ENCODE results near the gene POLD3. TPM values are rescaled to one million over a fixed set of nuclear protein-coding genes. Genes with fewer than 3 reads are reported as not detected.

The POLD3 gene
- total RNA-seq, 4 donors from 2014 or later, result 13.0 to 14.8 (median 14.3) TPM

GRCh38 chr11:74602637-74603556 is 10.5 kb downstream of the POLD3 start:
- Histone ChIP-seq H3K9me3 (no peaks in the 10 kb centered on the region), H3K27ac (no peak overlapping the region), H3K4me3 (replicated peaks in 1 of 3) (no peak overlapping the region), H3K4me1 (no peaks in the 10 kb centered on the region), H3K36me3 (peaks cover 0 to 7% of the 10 kb centered on the region in 2 donors), H3K27me3 (no peaks in the 10 kb centered on the region)
- 91% methylated on average over 4 of the region's 4 CpGs for WGBS, 2 donors
- intact Hi-C loops (cut with DNase I), result no loop called here
- no peak for TF ChIP-seq POLR2A (IDR thresholded peaks at IDR 0.05)
- TF ChIP-seq CTCF (IDR thresholded peaks at IDR 0.05), result no peak
- no peak for DNase-seq

GRCh38 chr11:74603845-74604244 is 11.5 kb downstream of the POLD3 start:
- intact Hi-C loops (cut with DNase I), result no loop called here
- Histone ChIP-seq H3K9me3 (no peaks in the 10 kb centered on the region), H3K27me3 (no peaks in the 10 kb centered on the region), H3K4me1 (no peaks in the 10 kb centered on the region), H3K36me3 (peaks cover 0 to 7% of the 10 kb centered on the region in 2 donors), H3K4me3 (replicated peaks in 1 of 3) (no peak overlapping the region), H3K27ac (no peak overlapping the region)
- no peak for DNase-seq
- WGBS, 2 donors, result 89 to 90% methylated on average over 1 of the region's 1 CpG
- no peak for TF ChIP-seq POLR2A (IDR thresholded peaks at IDR 0.05)

- DNase-seq, result no peak
- H3K36me3 ChIP-seq, result peaks cover 0 to 7% of the 10 kb centered on the region in 2 donors
- no peaks in the 10 kb centered on the region for H3K4me1 ChIP-seq
Observed at GRCh38 chr11:74604311-74604710, 11.9 kb downstream of the POLD3 start.

GRCh38 chr11:74605403-74605802 is 13.0 kb downstream of the POLD3 start:
- Histone ChIP-seq H3K27ac (no peak overlapping the region), H3K4me1 (no peaks in the 10 kb centered on the region), H3K9me3 (no peaks in the 10 kb centered on the region), H3K4me3 (replicated peaks in 1 of 3) (no peak overlapping the region), H3K27me3 (no peaks in the 10 kb centered on the region), H3K36me3 (peaks cover 0 to 7% of the 10 kb centered on the region in 2 donors)
- DNase-seq, result no peak
- WGBS, 2 donors, result 82 to 86% methylated on average over 5 of the region's 5 CpGs
- TF ChIP-seq CTCF (IDR thresholded peaks at IDR 0.05) (no peak), POLR2A (IDR thresholded peaks at IDR 0.05) (no peak)
- intact Hi-C loops (cut with DNase I), result no loop called here

More at GRCh38 chr11:74604311-74604710, 11.9 kb downstream of the POLD3 start:
- Histone ChIP-seq H3K9me3 (no peaks in the 10 kb centered on the region), H3K27ac (no peak overlapping the region), H3K27me3 (no peaks in the 10 kb centered on the region), H3K4me3 (replicated peaks in 1 of 3) (no peak overlapping the region)
- intact Hi-C loops (cut with DNase I), result no loop called here
- TF ChIP-seq POLR2A (IDR thresholded peaks at IDR 0.05) (no peak), CTCF (IDR thresholded peaks at IDR 0.05) (no peak)

GRCh38 chr11:74608431-74608830 is 16.0 kb downstream of the POLD3 start:
- Histone ChIP-seq H3K9me3 (no peaks in the 10 kb centered on the region), H3K27ac (no peak overlapping the region), H3K27me3 (no peaks in the 10 kb centered on the region), H3K4me3 (replicated peaks in 1 of 3) (no peak overlapping the region), H3K4me1 (no peaks in the 10 kb centered on the region), H3K36me3 (peaks cover 7 to 8% of the 10 kb centered on the region in 2 donors)
- WGBS, 2 donors, result 90 to 91% methylated on average over 4 of the region's 4 CpGs
- intact Hi-C loops (cut with DNase I), result no loop called here
- TF ChIP-seq POLR2A (IDR thresholded peaks at IDR 0.05), result no peak
- TF ChIP-seq CTCF (IDR thresholded peaks at IDR 0.05), result no peak
- DNase-seq, result no peak

All from thyroid gland (tissue), 4 donors.